Endothelial cell (in vitro differentiated cells): ENCODE data around the gene FARSA. TPM values are rescaled to one million over a fixed set of nuclear protein-coding genes. Genes with fewer than 3 reads are reported as not detected.
"Not testable (repeated sequence)": the region's sequence is repeated elsewhere in the genome, so short reads cannot be mapped to it uniquely, and the experiment has no call there.

Source experiments
- DNase-seq: peaks from one replicate; pipeline ENCODE4 v3.0.0; 2021; ENCODE audit warnings: low spot score
- H3K27ac Mint-ChIP-seq: one replicate; pipeline ENCODE4 v1.8.0; 2021; ENCODE audit warnings: mixed read lengths, inconsistent platforms; ENCODE audit not compliant: unreplicated experiment
- H3K27me3 Mint-ChIP-seq: one replicate; pipeline ENCODE4 v1.8.0; 2021; ENCODE audit warnings: mild to moderate bottlenecking, moderate library complexity, mixed read lengths, inconsistent platforms; ENCODE audit not compliant: unreplicated experiment
- H3K36me3 Mint-ChIP-seq: one replicate; pipeline ENCODE4 v1.8.0; 2021; ENCODE audit warnings: mild to moderate bottlenecking, low read depth, mixed read lengths, inconsistent platforms; ENCODE audit not compliant: unreplicated experiment
- H3K4me1 Mint-ChIP-seq: one replicate; pipeline ENCODE4 v1.8.0; 2021; ENCODE audit warnings: mild to moderate bottlenecking, mixed read lengths, inconsistent platforms; ENCODE audit not compliant: unreplicated experiment
- H3K4me3 Mint-ChIP-seq: one replicate; pipeline ENCODE4 v1.8.0; 2021; ENCODE audit warnings: mild to moderate bottlenecking, mixed read lengths, inconsistent platforms; ENCODE audit not compliant: unreplicated experiment
- H3K9me3 Mint-ChIP-seq: one replicate; pipeline ENCODE4 v1.8.0; 2021; ENCODE audit warnings: mixed read lengths, inconsistent platforms; ENCODE audit not compliant: unreplicated experiment
- CTCF ChIP-seq: fragments of 200-600 bp; sonication (generic); IDR thresholded peaks from one replicate; pipeline ENCODE4 v1.5.0; 2021; ENCODE audit warnings: antibody characterized with exemption; ENCODE audit not compliant: unreplicated experiment
- total RNA-seq: library from RNA; stranded (reverse); fragmentation: NEBNext Ultra II Directional; extraction: Animal tissue kit (Norgen Biotek cat#: 25700); gene quantifications from one replicate; pipeline ENCODE4 v1.2.1, GENCODE V29; 2021; ENCODE audit not compliant: unreplicated experiment

The FARSA gene
- total RNA-seq, 1 donor from 2014 or later = 45.8 TPM

- peaks cover 12% of the 10 kb centered on the region for H3K27me3 Mint-ChIP-seq
- H3K36me3 Mint-ChIP-seq = peaks cover 36% of the 10 kb centered on the region
- DNase-seq = no peak
- no peaks in the 10 kb centered on the region for H3K9me3 Mint-ChIP-seq
- peaks cover 11% of the 10 kb centered on the region for H3K4me1 Mint-ChIP-seq
- TF ChIP-seq CTCF = no peak
- H3K27ac Mint-ChIP-seq = no peak overlapping the region
- no peak overlapping the region for H3K4me3 Mint-ChIP-seq
Measured at GRCh38 chr19:12953138-12953798, 19.8 kb upstream of the FARSA start.

DNA sequence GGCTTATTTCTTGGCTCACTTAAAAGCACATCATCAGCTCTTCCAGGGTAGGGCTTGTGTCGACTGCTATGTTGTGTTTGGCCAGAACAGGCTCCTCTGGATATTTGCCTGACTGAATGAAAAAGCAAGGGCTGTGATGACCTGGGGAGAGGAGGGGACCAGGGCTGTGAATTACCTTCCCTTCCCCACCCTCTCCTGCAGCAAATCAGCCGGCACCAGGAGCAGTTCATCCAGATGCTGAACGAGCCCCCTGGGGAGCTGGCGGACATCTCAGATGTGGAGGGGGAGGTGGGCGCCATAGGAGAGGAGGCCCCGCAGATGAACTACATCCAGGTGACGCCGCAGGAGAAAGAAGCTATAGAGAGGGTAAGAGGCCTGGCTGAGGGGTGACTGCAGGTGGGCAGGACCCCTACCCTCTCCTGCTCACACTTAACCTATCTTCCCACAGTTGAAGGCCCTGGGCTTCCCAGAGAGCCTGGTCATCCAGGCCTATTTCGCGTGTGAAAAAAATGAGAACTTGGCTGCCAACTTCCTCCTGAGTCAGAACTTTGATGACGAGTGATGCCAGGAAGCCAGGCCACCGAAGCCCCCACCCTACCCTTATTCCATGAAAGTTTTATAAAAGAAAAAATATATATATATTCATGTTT, 19.1 kb upstream of the FARSA start:
- Mint-ChIP-seq H3K27me3 (peaks cover 12% of the 10 kb centered on the region), H3K27ac (no peak overlapping the region), H3K36me3 (peaks cover 36% of the 10 kb centered on the region), H3K9me3 (no peaks in the 10 kb centered on the region), H3K4me3 (no peak overlapping the region), H3K4me1 (peaks cover 11% of the 10 kb centered on the region)
- DNase-seq = no peak
- TF ChIP-seq CTCF = no peak

DNA sequence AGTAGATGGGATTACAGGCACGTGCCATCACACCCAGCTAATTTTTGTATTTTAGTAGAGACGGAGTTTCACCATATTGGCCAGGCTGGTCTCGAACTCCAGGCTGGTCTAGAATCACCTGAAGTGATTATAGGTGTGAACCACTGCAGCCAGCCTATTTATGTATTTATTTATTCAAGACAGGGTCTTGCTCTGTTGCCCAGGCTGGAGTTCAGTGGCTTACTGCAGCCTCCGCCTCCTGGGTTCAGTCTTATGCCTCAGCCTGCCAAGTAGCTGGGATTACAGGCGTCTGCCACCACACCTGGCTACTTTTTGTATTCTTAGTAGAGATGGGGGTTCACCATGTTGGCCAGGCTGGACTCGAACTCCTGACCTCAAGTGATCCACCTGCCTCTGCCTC, 18.5 kb upstream of the FARSA start:
- H3K36me3 Mint-ChIP-seq = peaks cover 36% of the 10 kb centered on the region
- H3K27ac Mint-ChIP-seq = not testable (repeated sequence)

GRCh38 chr19:12949363-12950283, 16.1 kb upstream of the FARSA start:
- H3K27ac Mint-ChIP-seq = peak overlapping the region; percentile 52
- peaks cover 35% of the 10 kb centered on the region for H3K36me3 Mint-ChIP-seq
- H3K9me3 Mint-ChIP-seq = no peaks in the 10 kb centered on the region
- TF ChIP-seq CTCF = no peak
- DNase-seq = no peak
- H3K4me3 Mint-ChIP-seq = peak overlapping the region; percentile 82
- peaks cover 8% of the 10 kb centered on the region for H3K4me1 Mint-ChIP-seq
- H3K27me3 Mint-ChIP-seq = peaks cover 13% of the 10 kb centered on the region

More for the DNA sequence above, 18.5 kb upstream of the FARSA start:
- H3K9me3 Mint-ChIP-seq, H3K4me3 Mint-ChIP-seq, DNase-seq, H3K27me3 Mint-ChIP-seq: not testable (repeated sequence)
- H3K4me1 Mint-ChIP-seq = peaks cover 11% of the 10 kb centered on the region

- DNase-seq = no peak
- TF ChIP-seq CTCF = no peak
- H3K4me1 Mint-ChIP-seq = peaks cover 9% of the 10 kb centered on the region
- H3K9me3 Mint-ChIP-seq = no peaks in the 10 kb centered on the region
- no peak overlapping the region for H3K27ac Mint-ChIP-seq
- no peak overlapping the region for H3K4me3 Mint-ChIP-seq
- H3K36me3 Mint-ChIP-seq = peaks cover 36% of the 10 kb centered on the region
- peaks cover 13% of the 10 kb centered on the region for H3K27me3 Mint-ChIP-seq
Measured at GRCh38 chr19:12948612-12949362, 15.3 kb upstream of the FARSA start.
